Activated CD4-positive, alpha-beta T cell treated with anti-CD3 and anti-CD28 coated beads for 1 hour (primary cell): ENCODE results near the gene GOLGA6L10.
"Not testable (repeated sequence)": the region's sequence is repeated elsewhere in the genome, so short reads cannot be mapped to it uniquely, and the experiment has no call there.

Source experiments
- DNase-seq: peaks from one replicate; pipeline ENCODE4 v3.0.0-alpha.2; 2020

Gene GOLGA6L10

DNA sequence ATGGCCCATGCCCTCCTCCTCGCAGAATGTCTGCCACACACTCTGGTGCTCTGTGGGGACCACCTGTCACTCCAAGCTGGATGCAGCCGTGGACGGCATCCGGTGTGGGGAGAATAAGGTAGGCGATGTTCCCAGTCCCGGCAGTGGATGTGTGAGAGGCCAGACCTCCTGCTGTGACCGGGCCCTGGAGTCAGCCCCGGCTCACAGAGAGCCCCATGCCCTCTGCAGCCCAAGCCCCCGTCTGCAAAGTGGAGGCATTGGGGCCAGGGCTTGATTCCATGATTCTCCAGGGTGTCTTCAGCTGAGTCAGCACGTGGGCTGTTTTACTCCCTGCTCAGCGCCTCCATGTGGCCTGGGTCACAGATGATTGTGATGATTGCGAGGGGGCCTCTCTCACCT is 32.2 kb downstream of the GOLGA6L10 start:
- DNase-seq = no peak

- DNase-seq = not testable (repeated sequence)
Measured at GRCh38 chr15:82316247-82317090, 32.8 kb downstream of the GOLGA6L10 start.

GRCh38 chr15:82315519-82316246 is 33.6 kb downstream of the GOLGA6L10 start:
- no peak for DNase-seq

DNA sequence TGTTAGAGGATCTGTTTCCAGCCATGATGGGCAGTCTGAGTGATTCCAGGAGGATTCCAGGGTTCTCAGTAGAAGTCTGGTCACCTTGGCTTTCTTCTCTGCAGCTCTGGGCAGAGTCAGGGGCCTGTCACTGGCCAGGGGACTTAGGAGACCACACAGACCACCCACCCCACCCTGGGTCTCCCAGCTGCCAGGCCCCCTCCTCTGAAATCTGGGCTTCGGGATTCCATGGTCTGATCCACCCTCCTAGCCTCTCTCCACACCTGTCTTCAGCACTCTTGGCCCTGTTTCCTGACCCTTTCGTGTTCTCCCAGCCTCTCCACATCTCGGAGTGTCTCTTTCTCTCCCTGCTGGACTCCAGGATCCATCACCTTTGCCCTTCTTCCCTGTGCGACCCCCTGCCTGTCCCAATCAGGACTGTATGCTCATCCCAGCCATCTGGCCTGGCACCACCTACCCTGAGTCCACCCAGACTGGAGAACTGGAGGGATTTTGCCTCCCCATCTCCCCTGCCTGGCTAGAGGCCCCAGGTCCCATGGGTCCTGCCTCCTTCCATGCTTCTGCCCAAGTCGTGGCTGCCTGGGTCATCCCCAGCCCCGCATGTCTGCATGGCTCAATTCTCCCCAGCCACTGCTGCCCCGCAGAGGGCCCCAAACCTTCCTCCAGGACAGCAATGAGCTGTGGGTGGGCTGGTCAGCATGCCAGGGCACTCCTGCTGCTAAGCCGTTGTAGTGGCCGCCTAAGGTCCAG is 34.3 kb downstream of the GOLGA6L10 start:
- no peak for DNase-seq

GRCh38 chr15:82313951-82314768 is 35.1 kb downstream of the GOLGA6L10 start:
- DNase-seq = not testable (repeated sequence)

DNA sequence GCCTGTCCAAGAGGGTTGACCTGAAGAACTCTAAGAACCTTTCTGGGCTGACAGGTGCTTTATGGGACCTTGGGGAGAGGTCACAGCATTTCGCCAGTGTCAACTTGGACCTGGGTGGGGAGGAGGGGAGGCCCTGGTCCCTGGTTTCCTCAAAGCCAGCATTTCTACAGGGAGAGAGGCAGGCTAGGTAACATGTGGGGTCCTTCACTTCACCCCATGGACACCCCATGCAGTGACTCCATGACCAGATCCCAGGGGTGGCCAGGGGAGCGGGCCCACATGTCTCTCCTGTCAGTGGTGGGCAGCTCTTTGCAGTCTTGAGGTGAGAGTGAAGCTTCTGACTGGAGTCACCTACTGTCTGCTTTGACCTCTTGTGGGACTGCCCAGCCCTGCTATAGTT is 35.8 kb downstream of the GOLGA6L10 start:
- no peak for DNase-seq

DNA sequence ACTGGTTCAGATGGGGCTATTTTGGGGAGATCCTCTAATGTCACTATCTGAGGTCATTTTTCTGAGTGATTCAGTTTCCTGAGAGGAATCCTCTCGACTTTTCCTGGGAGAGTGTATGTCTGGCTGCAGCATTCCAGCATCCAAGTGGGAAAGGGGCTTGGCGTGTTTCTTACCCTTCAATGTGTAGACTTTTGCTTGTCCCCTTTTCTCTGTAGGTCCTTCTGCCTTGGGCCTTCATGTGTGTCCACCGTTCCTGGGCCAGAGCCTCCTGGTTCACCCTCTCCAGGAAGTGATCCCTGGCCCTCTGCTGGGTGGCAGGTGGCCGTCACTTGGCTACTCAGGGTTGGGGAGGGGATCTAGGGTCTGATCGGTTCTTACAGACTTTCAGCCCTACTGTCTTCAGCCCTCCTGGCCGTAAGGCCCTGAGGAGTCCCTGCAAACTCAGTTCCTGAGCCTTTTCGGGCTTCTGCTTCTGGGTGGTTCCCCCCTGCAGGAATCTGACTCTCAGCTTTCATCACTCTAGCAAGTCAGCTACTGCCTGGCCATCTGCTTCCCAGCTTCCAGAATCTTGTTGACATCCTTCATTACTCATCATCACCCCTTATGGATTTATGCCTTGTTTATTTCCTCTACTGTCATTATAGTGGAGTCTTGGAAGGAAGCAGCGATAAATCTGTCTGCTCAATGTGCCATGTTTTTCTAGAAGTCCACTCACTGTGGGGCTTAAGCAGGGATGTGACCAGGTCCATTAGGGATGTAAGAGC is 36.5 kb downstream of the GOLGA6L10 start:
- no peak for DNase-seq

- not testable (repeated sequence) for DNase-seq
Measured at GRCh38 chr15:82311321-82311720, 38.0 kb downstream of the GOLGA6L10 start.

GRCh38 chr15:82309802-82310201 is 39.5 kb downstream of the GOLGA6L10 start:
- no peak for DNase-seq

GRCh38 chr15:82307714-82308081 is 41.6 kb downstream of the GOLGA6L10 start:
- DNase-seq = no peak

GRCh38 chr15:82306791-82307713 is 42.2 kb downstream of the GOLGA6L10 start:
- DNase-seq = no peak

DNA sequence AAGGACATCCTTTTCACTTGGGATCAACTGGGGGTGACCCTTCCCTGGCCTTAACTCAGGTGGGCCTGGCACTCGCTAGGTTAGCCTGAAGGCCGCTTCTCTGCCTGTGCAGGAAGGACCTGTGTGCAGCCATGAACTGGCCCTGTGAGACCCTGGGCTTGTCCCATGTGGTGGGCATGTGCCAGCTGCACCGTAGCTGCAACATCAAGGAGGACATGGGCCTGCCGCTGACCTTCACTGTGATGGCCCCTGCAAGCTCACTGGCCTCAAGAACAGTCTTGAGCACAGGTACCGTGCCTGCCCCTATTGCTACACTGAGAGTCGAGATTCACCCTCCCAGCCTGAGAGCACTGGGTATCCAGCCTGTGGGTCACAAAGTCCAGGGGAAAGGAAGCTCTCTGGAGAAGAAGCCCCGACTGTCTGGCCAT is 43.6 kb downstream of the GOLGA6L10 start:
- DNase-seq = no peak

DNA sequence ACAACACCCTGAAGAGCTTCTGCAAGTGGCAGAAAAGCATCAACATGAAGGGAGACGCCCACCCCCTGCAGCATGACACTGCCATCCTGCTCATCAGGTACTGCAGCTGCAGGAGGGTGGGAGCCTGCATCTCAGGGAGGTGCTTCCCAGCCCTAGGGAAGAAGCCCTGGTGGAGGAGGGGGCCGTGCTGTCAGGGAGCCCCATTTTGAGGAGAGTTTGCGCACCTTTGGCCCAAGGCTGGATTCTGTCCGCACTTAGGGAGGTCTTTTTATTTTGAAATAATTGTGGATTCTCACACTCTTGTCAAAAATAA is 44.5 kb downstream of the GOLGA6L10 start:
- no peak for DNase-seq

GRCh38 chr15:82303956-82304777 is 45.1 kb downstream of the GOLGA6L10 start:
- DNase-seq = no peak

DNA sequence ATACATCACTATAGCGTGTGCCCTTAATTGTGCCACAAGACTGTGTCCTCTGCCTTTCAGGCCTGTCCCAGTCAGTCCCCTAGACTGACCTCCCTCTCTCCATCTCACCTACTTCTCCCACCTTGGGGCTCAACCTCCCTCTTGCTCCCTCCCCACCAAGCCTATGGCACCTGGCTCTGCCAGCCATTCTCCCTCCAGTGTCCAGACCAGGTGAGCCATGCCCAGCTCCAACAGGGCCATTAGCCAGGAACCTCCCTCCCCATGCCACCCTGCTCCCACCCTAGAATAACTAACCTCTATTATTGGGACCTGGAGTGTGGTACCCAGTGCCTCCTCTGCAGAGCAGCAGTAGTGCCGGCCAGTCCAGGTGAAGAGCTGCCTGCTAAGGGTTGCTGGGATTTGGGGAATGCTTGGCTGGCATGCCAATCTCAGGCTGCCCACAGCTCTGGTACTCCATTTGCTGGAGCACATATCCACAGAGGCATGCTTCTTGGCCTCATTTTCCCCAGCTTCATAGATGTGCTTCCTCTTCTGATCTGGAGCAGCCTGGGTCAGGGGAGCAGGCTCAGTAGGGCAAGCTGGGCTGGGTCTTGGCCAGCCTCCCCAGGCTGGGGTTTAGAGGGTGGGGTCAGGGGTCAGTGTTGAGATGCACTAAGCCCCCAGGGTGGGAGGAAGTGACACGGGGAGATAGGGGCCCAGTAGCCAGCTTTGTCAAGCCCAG is 47.8 kb downstream of the GOLGA6L10 start:
- no peak for DNase-seq

DNA sequence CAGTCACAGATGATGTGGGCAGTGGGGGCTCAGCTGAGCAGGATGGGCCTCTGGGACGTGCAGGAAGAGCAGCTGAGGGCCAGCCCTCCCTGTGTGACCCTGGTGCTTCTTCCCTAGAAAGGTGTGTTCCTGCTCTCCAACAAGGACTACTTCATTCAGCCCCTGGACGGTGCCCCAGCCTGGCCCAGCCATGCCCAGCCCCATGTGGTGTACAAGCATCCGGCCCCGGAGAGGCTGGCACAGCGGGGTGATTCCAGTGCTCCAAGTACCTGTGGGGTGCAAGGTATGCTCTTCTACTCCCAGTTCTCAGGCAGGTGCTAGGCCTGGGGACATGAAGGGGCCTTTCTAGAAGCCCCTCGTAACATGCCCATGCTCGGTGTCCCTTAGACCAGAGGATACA is 48.4 kb downstream of the GOLGA6L10 start:
- no peak for DNase-seq

GRCh38 chr15:82300326-82300725 is 48.9 kb downstream of the GOLGA6L10 start:
- DNase-seq = not testable (repeated sequence)

- DNase-seq = not testable (repeated sequence)
Measured at GRCh38 chr15:82299511-82299914, 49.8 kb downstream of the GOLGA6L10 start.

GRCh38 chr15:82298520-82298919 is 50.8 kb downstream of the GOLGA6L10 start:
- peak; percentile 31 for DNase-seq
